Glutamatergic neuron (in vitro differentiated cells): ENCODE measurements around the gene PDE8B. TPM values are rescaled to one million over a fixed set of nuclear protein-coding genes. Genes with fewer than 3 reads are reported as not detected.
"Not testable (repeated sequence)": the region's sequence is repeated elsewhere in the genome, so short reads cannot be mapped to it uniquely, and the experiment has no call there.

Experiments
- DNase-seq: peaks from one replicate; pipeline ENCODE4 v3.0.0; 2022
- H3K27ac Mint-ChIP-seq: one replicate; pipeline ENCODE4 v1.8.0; 2020; ENCODE audit warnings: mild to moderate bottlenecking, mixed read lengths, inconsistent platforms; ENCODE audit not compliant: unreplicated experiment
- H3K27me3 Mint-ChIP-seq: one replicate; pipeline ENCODE4 v1.8.0; 2020; ENCODE audit warnings: mild to moderate bottlenecking, moderate library complexity, mixed read lengths, inconsistent platforms; ENCODE audit not compliant: unreplicated experiment
- H3K36me3 Mint-ChIP-seq: one replicate; pipeline ENCODE4 v1.8.0; 2020; ENCODE audit warnings: mild to moderate bottlenecking, mixed read lengths, inconsistent platforms; ENCODE audit not compliant: unreplicated experiment
- H3K4me1 Mint-ChIP-seq: one replicate; pipeline ENCODE4 v1.8.0; 2020; ENCODE audit warnings: mild to moderate bottlenecking, low read depth, mixed read lengths, inconsistent platforms; ENCODE audit not compliant: unreplicated experiment
- H3K4me3 Mint-ChIP-seq: one replicate; pipeline ENCODE4 v1.8.0; 2020; ENCODE audit warnings: mild to moderate bottlenecking, mixed read lengths, inconsistent platforms; ENCODE audit not compliant: unreplicated experiment
- H3K9me3 Mint-ChIP-seq: one replicate; pipeline ENCODE4 v1.8.0; 2020; ENCODE audit warnings: mild to moderate bottlenecking, moderate library complexity, mixed read lengths, inconsistent platforms; ENCODE audit not compliant: unreplicated experiment
- CTCF ChIP-seq: fragments of 200-600 bp; sonication (generic); IDR thresholded peaks from one replicate; pipeline ENCODE4 v1.5.0; 2021; ENCODE audit not compliant: partially characterized antibody, unreplicated experiment
- total RNA-seq: library from RNA; stranded (reverse); fragmentation: NEBNext Ultra II Directional; extraction: Animal tissue kit (Norgen Biotek cat#: 25700); gene quantifications from one replicate; pipeline ENCODE4 v1.2.1, GENCODE V29; 2021; ENCODE audit not compliant: unreplicated experiment

The PDE8B gene
- total RNA-seq, 1 donor from 2014 or later, result 1.1 TPM

GRCh38 chr5:77376609-77377300, 166.3 kb downstream of the PDE8B start:
- Mint-ChIP-seq H3K36me3 (no peaks in the 10 kb centered on the region), H3K27me3 (peaks cover 6% of the 10 kb centered on the region), H3K4me3 (peak overlapping the region; percentile 57), H3K9me3 (peaks cover 8% of the 10 kb centered on the region), H3K4me1 (peaks cover 22% of the 10 kb centered on the region), H3K27ac (peak overlapping the region; percentile 82)
- no peak for TF ChIP-seq CTCF
- no peak for DNase-seq

GRCh38 chr5:77379558-77380061, 169.1 kb downstream of the PDE8B start:
- Mint-ChIP-seq H3K4me1 (peaks cover 19% of the 10 kb centered on the region), H3K9me3 (peaks cover 8% of the 10 kb centered on the region), H3K27ac (no peak overlapping the region), H3K36me3 (no peaks in the 10 kb centered on the region), H3K27me3 (peaks cover 7% of the 10 kb centered on the region), H3K4me3 (no peak overlapping the region)
- no peak for DNase-seq
- no peak for TF ChIP-seq CTCF

GRCh38 chr5:77380636-77381035, 170.2 kb downstream of the PDE8B start:
- Mint-ChIP-seq H3K9me3 (peaks cover 2% of the 10 kb centered on the region), H3K36me3 (no peaks in the 10 kb centered on the region), H3K4me1 (peaks cover 13% of the 10 kb centered on the region), H3K4me3 (no peak overlapping the region), H3K27ac (no peak overlapping the region), H3K27me3 (peaks cover 5% of the 10 kb centered on the region)
- DNase-seq, result no peak
- no peak for TF ChIP-seq CTCF

- not testable (repeated sequence) for H3K27me3 Mint-ChIP-seq, H3K36me3 Mint-ChIP-seq, H3K27ac Mint-ChIP-seq, H3K9me3 Mint-ChIP-seq, DNase-seq, H3K4me3 Mint-ChIP-seq, H3K4me1 Mint-ChIP-seq
These were observed 172.9 kb downstream of the PDE8B start for GRCh38 chr5:77383336-77383735.

- H3K27me3 Mint-ChIP-seq, H3K36me3 Mint-ChIP-seq, H3K4me3 Mint-ChIP-seq, H3K27ac Mint-ChIP-seq, DNase-seq, H3K9me3 Mint-ChIP-seq, H3K4me1 Mint-ChIP-seq: not testable (repeated sequence)
These were observed 175.9 kb downstream of the PDE8B start for GRCh38 chr5:77386340-77386739.

- TF ChIP-seq CTCF, result no peak
- Mint-ChIP-seq H3K9me3 (no peaks in the 10 kb centered on the region), H3K27me3 (peaks cover 2% of the 10 kb centered on the region), H3K27ac (no peak overlapping the region), H3K4me1 (peaks cover 3% of the 10 kb centered on the region), H3K36me3 (no peaks in the 10 kb centered on the region), H3K4me3 (no peak overlapping the region)
- DNase-seq, result no peak
These were observed 179.3 kb downstream of the PDE8B start for GRCh38 chr5:77389746-77390145.
